GM18870 (cell line): ENCODE measurements around the gene OTUB2.
"Not testable (repeated sequence)": the region's sequence is repeated elsewhere in the genome, so short reads cannot be mapped to it uniquely, and the experiment has no call there.

Experiments
- ATAC-seq: cut with Tn5 transposase; IDR thresholded peaks from one replicate; pipeline ENCODE4 v1.9.1; 2021; ENCODE audit warnings: moderate library complexity; ENCODE audit not compliant: unreplicated experiment

Gene OTUB2

DNA sequence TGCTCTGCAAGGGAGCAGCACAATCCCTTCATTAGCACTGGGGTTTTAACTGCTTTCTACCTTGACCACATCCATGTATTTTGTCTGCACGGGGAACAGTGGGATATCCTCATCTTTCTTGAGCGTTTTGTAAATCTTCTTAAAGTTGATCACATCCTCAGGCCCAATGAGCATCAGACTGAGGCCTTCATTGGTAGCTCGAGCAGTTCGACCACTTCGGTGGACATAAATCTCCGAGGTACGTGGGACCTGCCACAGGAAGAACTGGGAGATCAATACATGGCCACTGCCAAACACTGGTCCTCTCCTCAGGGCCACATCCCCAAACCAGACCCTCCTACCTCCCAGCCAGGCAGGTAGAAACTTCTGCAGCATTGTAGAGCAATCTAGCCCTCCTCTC lies 28.8 kb downstream of the OTUB2 start:
- no peak for ATAC-seq

DNA sequence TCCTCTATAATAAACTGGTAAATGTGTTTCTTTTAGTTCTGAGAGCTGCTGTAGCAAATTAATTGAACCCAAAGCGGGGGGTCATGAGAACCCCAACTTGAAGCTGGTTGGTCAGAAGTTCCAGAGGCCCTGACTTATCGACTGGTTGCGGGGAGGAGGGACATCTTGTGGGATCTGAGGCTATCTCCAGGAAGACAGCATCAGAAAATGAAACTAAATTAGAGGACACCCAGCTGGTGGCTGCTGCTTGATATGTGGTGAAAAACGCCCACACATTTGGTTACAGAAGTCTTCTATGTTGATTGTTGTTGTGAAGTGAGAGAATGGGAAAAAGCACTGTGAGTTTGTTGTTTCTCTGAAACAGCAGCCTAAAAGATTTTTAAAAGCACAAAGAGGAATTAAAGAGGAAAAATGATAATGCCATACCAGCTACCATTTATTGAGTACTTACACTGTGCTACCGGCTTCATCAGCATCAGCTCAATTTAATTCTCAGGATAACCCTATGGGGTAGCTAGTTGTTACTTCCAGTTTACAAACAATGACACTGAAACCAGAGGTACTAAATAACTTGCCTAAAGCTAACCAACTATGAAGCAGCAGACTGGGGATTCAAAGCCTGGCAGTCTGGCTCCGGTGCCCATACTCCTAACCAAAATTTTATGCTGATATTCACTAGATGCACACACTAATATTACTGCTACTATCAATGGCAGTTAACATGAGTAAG lies 30.6 kb downstream of the OTUB2 start:
- peak; percentile 73 for ATAC-seq

DNA sequence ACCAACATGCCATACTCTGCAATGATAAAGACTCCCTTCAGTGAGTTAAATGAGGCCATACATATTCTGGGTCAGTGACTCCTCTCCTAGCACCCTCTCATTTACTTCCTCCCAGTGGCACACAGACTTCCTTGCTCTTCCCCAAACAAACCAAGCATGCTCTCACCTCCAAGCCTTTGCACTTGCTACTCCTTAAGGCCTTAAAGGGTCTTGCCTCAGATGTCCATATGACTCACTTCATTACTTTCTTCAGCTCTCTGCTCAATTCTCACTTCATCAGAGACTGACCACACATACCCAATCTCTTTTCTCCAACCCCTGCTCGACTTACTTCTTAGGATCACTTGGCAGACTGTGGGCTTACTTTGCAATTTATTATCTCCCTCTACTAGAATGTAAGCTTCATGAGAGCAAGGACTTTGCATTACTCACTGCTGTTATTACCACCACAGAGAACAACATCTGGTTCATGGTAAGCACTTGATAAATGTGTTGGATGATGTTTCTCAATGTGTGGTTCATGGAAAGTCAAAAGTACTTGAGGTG lies 32.1 kb downstream of the OTUB2 start:
- no peak for ATAC-seq

DNA sequence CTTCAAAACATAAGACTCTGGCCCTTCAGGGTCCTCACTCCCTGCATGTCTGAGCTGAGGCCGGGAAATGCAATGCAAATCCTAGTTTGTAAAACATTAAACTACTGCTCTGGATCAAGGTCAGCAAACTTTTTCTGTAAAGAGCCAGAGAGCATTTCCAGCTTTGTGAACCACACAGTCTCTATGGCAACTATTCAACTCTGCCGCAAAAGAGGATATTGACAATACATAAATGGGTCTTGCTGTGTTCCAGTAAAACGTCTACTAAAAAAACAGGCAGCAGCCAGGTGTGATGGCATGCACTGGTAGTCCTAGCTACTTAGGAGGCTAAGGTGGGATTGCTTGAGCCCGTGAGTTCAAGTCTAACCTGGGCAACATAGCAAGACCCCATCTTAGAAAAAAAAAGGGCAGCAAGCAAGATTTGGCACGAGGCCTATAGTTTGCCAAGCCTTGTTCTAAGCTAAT lies 32.6 kb downstream of the OTUB2 start:
- ATAC-seq = no peak

DNA sequence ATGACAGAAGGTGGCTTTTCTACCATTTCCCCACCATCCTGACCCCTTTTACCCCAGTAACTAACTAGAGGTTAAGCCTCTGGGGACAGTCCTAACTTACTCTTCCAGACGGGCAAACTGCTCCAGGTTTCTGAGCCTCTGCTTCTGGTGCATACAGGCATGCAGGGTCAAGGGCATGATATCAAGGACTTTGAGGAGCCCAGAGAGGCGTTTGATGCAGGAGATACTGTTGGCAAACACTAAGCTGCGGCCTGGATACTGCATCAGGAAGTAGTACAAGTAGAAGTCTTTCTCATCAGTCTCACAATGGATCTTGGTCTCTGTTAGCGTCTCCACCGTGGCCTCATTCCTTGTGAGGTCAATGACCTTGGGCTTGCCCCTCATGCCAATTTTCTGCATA lies 33.9 kb downstream of the OTUB2 start:
- no peak for ATAC-seq

DNA sequence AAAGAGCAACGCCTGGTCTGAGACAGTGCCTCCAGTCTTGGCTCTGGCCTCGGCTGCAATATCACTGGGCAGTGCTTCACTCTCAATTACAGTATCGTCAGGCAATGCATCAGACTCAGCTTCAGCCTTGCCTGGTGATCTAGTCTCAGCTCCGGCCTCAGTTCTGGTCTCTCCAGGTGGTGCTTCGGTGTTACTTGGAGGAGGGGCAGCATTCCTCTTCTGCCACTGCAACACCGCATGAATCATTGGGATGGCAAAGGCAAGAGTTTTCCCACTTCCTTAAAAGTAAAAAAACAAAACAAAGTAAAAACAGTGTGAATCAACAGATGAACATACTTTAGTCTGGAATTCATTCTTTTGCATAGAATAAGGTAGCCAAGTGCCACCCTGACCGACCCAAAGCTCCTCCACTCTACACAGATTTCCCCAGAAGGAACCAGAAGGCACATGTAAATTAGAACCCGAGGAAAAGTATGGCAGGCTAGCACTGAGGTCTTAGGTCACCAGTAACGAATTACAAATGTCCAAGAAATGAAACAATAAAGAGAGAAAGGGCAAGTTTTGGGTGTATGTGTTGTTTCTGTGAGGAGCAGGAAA lies 36.3 kb downstream of the OTUB2 start:
- no peak for ATAC-seq

DNA sequence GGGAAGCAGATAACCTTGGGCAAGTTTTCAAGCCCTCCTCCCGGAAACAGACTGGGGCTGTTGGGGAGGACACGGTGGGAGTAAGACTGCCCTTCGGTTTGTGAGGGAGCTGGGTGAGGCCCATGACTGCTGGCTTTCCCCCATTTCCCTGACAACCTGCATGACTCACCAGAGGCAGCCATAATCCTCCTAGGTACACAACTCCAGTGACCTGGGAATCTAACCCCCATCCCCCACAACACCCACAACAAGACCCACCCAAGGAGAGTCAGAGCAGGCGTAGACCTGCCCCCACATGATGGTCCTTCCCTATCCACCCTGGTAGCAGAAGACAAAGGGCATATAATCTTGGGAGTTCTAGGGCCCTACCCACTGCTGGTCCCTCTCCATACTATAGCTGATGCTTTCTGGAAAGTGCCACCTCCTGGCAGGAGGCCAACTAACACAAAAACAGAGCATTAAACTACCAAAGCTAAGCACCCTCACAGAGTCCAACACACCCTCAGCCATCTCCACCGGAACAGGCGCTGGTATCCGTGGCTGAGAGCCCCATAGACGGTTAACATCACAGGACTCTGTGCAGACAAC lies 40.0 kb downstream of the OTUB2 start:
- no peak for ATAC-seq

DNA sequence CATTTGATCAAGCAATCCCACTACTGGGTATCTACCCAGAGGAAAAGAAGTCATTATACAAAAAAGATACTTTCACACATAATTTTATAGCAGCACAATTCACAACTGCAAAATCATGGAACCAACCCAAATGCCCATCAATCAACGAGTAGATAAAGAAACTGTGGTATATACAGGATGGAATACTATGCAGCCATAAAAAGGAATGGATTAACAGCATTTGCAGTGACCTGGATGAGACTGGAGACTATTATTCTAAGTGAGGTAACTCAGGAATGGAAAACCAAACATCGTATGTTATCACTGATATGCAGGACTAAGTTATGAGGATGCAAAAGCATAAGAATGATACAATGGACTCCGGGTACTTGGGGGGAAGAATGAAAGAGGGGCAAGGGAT lies 45.9 kb downstream of the OTUB2 start:
- not testable (repeated sequence) for ATAC-seq

DNA sequence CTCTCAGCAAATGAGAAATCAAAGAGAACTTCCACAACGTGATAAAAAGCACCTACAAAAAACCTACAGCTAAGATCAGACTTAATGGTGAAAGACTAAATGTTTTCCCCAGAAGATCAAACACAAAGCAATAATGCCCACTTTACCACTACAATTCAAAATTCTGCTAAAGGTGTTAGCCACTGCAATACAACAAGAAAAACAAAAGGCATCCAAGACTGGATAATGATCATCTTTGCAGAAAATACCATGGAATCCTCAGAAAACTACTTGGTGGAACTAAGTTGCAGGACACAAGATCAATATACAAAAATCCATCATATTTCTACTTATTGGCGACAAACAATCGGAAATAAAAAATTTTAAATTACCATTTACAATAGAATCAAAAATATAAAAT lies 48.4 kb downstream of the OTUB2 start:
- no peak for ATAC-seq

DNA sequence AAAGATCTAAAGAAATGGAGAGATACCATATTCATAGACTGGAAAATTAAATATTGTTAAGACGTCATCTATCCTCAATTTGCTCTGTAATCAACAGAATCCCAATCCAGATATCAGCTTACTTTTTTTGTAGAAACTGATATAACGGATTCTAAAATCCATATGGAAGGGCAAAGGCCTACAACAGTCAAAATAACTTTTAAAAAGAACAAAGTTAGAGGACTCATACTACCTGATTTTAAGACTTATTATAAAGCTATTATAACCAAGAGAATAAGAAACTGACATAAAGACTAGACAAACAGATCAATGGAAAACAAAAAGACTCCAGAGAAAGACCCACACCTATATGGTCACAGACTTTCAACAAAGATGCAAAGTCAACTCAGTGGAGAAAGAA lies 48.9 kb downstream of the OTUB2 start:
- no peak for ATAC-seq

DNA sequence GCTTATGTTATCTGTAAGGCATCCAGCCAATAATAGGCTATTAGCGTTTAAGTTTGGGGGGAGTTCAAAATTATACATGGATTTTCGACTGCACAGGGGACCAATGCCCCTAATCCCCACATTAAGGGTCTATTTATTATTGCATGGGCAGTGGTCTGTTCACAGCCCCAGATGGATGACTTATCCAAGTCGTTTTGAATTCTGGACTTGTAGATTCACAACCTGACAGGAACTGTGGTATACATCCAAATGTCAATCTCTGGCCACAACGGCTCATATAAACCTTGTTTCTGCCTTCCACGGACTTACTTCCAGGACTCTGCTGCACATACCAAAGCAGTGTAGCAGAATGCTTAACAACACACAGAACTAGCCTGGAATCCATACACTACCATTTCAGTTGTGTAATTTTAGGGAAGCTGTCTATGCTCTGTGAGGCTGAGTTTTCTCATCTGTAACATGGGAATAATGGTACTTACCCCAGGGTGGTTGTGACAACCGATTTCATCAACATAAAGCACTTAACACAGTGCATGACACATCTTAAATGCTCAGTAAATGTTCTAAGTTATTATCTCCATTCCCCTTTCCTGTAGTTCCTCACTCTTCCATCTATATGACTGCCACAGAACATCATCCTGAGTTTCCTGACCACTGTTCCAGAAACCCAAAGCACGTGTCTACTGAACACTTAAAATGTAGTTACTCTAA lies 51.1 kb downstream of the OTUB2 start:
- no peak for ATAC-seq

DNA sequence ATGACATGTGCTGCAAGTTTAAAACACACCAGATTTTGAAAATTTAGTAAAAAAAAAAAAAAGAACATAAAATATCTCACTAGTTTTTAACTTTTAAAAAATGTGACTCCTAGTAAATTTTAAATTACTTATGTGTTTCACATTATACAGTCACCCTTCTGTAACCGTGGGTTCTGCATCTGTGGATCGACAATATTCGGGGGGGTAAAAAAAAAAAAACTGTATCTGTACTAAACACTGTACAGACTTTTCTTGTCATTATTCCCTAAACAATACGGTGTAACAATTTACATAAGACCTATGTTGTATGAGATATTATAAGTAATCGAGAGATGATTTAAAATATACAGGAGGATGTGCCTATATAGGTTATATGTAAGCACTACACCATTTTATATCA lies 51.7 kb downstream of the OTUB2 start:
- no peak for ATAC-seq

DNA sequence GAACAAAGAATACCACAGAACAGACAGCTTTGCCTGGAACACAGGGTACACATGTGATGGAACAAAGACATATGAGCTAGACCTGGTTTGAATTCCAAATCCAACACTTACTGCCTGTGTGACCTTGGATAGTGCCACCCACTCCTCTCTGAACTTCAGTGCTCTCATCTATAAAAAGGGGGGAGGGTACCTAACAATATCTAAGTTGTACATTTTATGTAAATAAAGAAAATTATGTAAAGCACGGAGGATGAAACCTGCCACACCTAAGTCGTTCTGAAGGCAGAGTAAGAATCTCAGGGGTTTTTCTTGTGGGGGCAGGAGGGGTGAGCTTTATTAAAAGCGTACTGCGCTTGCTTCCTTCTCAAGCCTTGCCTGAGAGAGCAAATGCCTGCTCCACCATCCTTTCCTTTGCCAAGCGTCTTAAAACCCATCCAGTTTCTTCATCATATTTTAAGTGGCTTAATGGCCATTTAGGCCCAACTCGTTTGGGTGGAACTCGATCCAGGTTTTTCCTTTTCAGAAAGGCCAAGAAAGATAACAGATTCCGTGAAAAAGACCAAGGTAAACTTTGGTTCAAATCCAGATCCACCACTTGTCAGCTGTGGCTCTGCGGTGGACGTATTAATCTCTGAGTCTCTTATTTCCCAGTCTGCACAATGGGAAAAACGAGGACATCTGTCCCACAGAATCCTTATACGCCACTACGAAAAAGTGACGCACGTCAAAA lies 53.9 kb downstream of the OTUB2 start:
- ATAC-seq = no peak

DNA sequence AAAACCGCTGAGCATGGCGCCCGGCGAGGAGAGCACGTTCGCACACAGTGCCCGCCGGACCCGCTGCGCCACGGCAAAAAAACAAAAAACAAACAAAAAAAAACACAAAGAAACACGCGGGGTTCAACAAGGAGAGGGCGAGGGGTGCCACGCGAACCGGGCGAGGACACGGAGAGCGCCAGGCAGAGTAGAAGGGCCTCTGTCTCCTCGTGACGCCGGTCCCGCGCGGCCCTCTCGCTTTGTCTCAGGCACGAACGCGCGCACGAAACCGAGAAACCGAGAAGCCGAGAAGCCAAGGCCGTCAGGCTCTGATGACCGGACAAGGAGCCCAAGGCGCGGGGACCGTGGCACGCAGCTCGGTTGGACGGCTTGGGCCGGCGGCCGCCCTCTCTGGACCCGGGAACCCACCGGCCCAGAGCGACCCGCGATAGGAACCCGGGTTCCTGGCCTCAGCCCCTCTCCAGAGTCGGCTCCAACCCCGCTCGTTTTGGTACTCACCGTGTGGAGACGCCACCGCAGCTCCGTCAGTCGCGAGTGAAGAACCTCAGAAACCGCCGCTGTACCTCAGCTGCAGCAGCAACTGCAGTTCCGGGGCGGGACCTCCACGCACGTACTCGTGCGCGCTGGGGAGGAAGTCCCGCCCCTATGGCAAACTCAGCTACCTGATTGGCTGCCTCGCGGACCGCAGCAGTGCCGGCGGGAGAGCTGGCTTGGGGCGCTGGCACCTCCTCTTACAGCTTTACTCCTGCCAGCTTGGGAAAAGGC lies 54.7 kb downstream of the OTUB2 start, which contains the start of the genes DDX24 and IFI27L1:
DDX24 (minus strand) TSS at position 582 of the 765 bp plus-strand sequence. CDS start 1,460 bp downstream, outside the sequence.
IFI27L1 (plus strand) TSS at position 690 of the 765 bp plus-strand sequence. CDS start 15,628 bp downstream, outside the sequence.
- peak; percentile 90 for ATAC-seq

DNA sequence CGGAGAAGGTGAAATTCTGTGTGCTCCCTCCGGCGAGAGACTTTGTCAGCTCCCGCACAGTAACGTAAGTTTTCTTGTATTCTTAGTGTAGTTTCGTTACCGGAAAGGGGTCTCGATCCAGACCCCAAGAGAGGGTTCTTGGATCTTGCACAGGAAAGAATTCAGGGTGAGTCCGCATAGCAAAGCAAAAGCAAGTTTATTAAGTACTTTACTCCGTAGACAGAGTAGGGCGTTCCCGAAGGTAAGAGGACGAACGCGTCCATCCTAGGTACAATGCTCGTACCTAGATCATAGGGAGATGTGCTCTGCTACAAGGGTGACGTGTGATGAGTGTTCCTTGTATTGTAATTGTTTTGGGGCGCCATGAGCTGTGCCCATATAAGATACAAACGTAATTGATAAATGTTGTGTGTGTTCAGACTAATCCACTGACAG lies 55.3 kb downstream of the OTUB2 start:
- peak; percentile 30 for ATAC-seq

DNA sequence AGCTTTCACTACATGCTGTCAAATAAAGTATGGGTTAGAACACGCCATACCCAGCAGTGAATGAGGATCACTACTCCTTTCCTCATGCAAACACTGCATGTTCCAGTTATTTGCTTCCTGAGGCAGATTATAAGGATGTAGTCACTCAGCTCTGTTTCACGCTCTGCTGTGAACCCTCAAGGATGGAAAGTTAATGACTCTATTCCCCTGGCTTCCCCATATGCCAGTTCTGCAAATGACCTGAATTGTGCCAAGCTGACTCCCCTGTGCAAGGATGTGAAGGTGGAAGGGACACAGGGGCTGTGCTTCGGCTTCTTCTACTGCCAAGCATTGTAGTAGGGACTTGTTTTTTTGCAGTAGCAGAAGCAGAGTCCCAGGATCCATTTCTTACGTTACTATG lies 61.8 kb downstream of the OTUB2 start:
- ATAC-seq = no peak

DNA sequence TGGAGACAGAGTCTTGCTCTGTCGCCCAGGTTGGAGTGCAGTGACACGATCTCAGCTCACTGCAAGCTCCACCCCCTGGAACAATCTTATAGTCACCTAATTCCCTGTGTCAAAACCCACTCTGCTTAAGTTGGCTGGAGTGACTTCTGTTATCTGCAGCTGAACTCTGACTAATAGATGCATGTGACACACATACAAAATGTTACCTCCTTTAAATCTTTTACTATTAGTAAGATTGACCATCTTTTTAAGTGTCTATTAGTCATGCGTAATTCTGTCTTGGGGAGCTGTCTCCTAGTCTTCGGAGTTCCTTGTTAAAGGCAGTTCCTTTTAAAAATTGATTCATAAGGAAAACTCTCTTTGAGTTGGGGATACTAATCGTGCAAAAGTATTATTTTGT lies 62.4 kb downstream of the OTUB2 start:
- ATAC-seq = no peak

DNA sequence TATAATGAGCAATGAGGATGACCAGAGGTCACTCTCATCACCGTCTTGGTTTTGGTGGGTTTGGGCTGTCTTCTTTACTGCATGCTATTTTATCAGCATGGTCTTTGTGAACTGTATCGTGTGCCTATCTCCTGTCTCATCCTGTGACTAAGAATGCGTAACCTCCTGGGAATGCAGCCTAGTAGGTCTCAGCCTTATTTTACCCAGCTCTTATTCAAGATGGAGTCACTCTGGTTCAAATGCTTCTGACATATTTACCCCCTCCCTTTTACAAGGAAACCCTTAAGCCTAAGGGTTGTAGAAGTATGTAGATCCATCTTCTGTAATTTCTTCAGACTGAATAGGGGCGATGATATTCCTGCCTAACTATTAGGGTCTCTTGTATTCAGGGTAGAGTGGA lies 63.3 kb downstream of the OTUB2 start:
- no peak for ATAC-seq

DNA sequence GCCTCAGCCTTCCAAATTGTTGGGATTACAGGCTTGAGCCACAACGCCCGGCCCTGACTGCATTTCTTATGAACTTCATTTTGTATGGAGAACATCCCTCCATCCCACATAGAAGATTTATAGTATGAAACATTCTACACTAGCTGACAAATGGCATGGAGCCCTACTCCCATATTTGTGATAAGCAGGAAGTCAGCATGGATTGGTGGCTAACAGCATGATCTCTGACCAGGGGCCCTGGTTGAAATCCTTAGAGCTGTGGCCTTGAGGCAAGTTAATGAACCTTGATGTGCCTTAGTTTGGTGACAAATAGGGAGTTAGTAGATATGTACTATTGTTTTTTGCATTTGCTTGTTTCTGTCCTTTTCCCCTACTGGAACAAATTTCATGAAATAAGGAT lies 67.3 kb downstream of the OTUB2 start:
- no peak for ATAC-seq

DNA sequence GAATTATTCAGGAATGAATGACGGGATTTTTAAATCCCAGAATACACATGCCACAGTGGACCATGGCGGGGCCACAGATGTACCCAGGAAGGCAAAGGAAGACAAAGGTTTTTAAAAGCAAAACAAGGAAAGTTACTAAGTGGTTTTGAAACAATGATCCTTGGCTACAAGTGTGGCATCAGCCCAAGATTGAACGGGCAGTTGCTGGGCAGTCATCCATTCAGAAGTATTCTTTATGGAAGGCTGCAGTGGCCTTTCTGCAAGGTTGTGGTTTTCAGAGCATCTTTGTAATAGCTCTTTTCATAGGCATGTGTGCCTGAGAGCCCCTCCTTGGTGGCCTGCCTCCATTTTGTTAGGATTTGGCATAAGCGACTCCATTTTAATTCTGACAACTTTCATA lies 71.0 kb downstream of the OTUB2 start:
- ATAC-seq = no peak
